Activated T-cell treated with anti-CD3 and anti-CD28 coated beads for 4 hours (primary cell): ENCODE measurements around the gene CCDC148.

ENCODE experiments used
- DNase-seq: peaks from one replicate; pipeline ENCODE4 v3.0.0-alpha.2; 2020

The CCDC148 gene

GRCh38 chr2:158144914-158145625, 311.5 kb downstream of the CCDC148 start:
- DNase-seq = no peak

GRCh38 chr2:158143703-158144360, 312.7 kb downstream of the CCDC148 start:
- DNase-seq = no peak

GRCh38 chr2:158142568-158143332, 313.8 kb downstream of the CCDC148 start:
- DNase-seq = no peak

GRCh38 chr2:158142165-158142564, 314.4 kb downstream of the CCDC148 start:
- DNase-seq = no peak

GRCh38 chr2:158140201-158140600, 316.4 kb downstream of the CCDC148 start:
- DNase-seq = no peak

- DNase-seq = no peak
These were observed 318.3 kb downstream of the CCDC148 start for GRCh38 chr2:158138255-158138654.

- DNase-seq = no peak
These were observed 321.5 kb downstream of the CCDC148 start for GRCh38 chr2:158135096-158135495.

- no peak for DNase-seq
These were observed 321.9 kb downstream of the CCDC148 start for GRCh38 chr2:158134655-158135054.

- DNase-seq = no peak
These were observed 322.5 kb downstream of the CCDC148 start for GRCh38 chr2:158134055-158134454.

- DNase-seq = no peak
These were observed 324.5 kb downstream of the CCDC148 start for GRCh38 chr2:158131919-158132566.

GRCh38 chr2:158131483-158131912, 325.1 kb downstream of the CCDC148 start:
- no peak for DNase-seq

- DNase-seq = no peak
These were observed 325.6 kb downstream of the CCDC148 start for GRCh38 chr2:158130832-158131473.

GRCh38 chr2:158129037-158129436, 327.5 kb downstream of the CCDC148 start:
- DNase-seq = no peak

- DNase-seq = no peak
These were observed 328.2 kb downstream of the CCDC148 start for GRCh38 chr2:158128168-158128973.

- DNase-seq = no peak
These were observed 329.2 kb downstream of the CCDC148 start for GRCh38 chr2:158127380-158127804.

GRCh38 chr2:158125756-158126498, 330.6 kb downstream of the CCDC148 start:
- no peak for DNase-seq

- DNase-seq = no peak
These were observed 331.7 kb downstream of the CCDC148 start for GRCh38 chr2:158124896-158125295.
